Fibroblast of skin of left biceps (primary cell): ENCODE data around the gene AKAP1.
A peak's percentile ranks its signal among the peaks of the same experiment; 100 is the strongest.

ENCODE experiments used
- DNase-seq, 2 experiments: peaks; one replicate each; pipeline ENCODE4 v3.0.0-alpha.2; 2013; ENCODE audit warnings: low read depth in 2 of 2

AKAP1 gene

GRCh38 chr17:57130708-57131461, 45.8 kb downstream of the AKAP1 start:
- DNase-seq, result peak; percentile 26 to 28

GRCh38 chr17:57132663-57133062, 47.6 kb downstream of the AKAP1 start:
- no peak for DNase-seq

GRCh38 chr17:57133486-57133885, 48.4 kb downstream of the AKAP1 start:
- DNase-seq, result no peak

- DNase-seq, result no peak
Observed at GRCh38 chr17:57135026-57135788, 50.2 kb downstream of the AKAP1 start.

- no peak for DNase-seq
Observed at GRCh38 chr17:57135789-57136291, 50.8 kb downstream of the AKAP1 start.

GRCh38 chr17:57136355-57136754, 51.3 kb downstream of the AKAP1 start:
- no peak for DNase-seq

- no peak for DNase-seq
Observed at GRCh38 chr17:57138030-57138911, 53.2 kb downstream of the AKAP1 start.

- no peak for DNase-seq
Observed at GRCh38 chr17:57138956-57139576, 54.0 kb downstream of the AKAP1 start.

- no peak for DNase-seq
Observed at GRCh38 chr17:57140316-57140715, 55.3 kb downstream of the AKAP1 start.

- no peak for DNase-seq
Observed at GRCh38 chr17:57142925-57143324, 57.9 kb downstream of the AKAP1 start.

GRCh38 chr17:57143361-57143760, 58.3 kb downstream of the AKAP1 start:
- DNase-seq, result no peak

GRCh38 chr17:57143919-57144318, 58.9 kb downstream of the AKAP1 start:
- no peak for DNase-seq

GRCh38 chr17:57144567-57144966, 59.5 kb downstream of the AKAP1 start:
- DNase-seq, result no peak

- no peak for DNase-seq
Observed at GRCh38 chr17:57145347-57145746, 60.3 kb downstream of the AKAP1 start.

GRCh38 chr17:57146273-57146672, 61.2 kb downstream of the AKAP1 start:
- no peak for DNase-seq

- no peak for DNase-seq
Observed at GRCh38 chr17:57151798-57152197, 66.8 kb downstream of the AKAP1 start.

- DNase-seq, result no peak
Observed at GRCh38 chr17:57152967-57153528, 68.0 kb downstream of the AKAP1 start.

- DNase-seq, result no peak
Observed at GRCh38 chr17:57154921-57155320, 69.9 kb downstream of the AKAP1 start.

- DNase-seq, result no peak
Observed at GRCh38 chr17:57158325-57158724, 73.3 kb downstream of the AKAP1 start.

- DNase-seq, result no peak
Observed at GRCh38 chr17:57158795-57159194, 73.7 kb downstream of the AKAP1 start.

GRCh38 chr17:57160624-57161023, 75.6 kb downstream of the AKAP1 start:
- no peak for DNase-seq
